GM12801 (cell line): ENCODE data around the gene CPT1B.

Experiments used
- CTCF ChIP-seq: IDR thresholded peaks from one replicate; pipeline ENCODE4 v1.5.1; 2011; ENCODE audit warnings: control low read depth; ENCODE audit not compliant: insufficient read length; ENCODE audit errors: extremely low read depth

Gene CPT1B

GRCh38 chr22:50547263-50547985, 30.8 kb downstream of the CPT1B start:
- no peak for TF ChIP-seq CTCF

DNA sequence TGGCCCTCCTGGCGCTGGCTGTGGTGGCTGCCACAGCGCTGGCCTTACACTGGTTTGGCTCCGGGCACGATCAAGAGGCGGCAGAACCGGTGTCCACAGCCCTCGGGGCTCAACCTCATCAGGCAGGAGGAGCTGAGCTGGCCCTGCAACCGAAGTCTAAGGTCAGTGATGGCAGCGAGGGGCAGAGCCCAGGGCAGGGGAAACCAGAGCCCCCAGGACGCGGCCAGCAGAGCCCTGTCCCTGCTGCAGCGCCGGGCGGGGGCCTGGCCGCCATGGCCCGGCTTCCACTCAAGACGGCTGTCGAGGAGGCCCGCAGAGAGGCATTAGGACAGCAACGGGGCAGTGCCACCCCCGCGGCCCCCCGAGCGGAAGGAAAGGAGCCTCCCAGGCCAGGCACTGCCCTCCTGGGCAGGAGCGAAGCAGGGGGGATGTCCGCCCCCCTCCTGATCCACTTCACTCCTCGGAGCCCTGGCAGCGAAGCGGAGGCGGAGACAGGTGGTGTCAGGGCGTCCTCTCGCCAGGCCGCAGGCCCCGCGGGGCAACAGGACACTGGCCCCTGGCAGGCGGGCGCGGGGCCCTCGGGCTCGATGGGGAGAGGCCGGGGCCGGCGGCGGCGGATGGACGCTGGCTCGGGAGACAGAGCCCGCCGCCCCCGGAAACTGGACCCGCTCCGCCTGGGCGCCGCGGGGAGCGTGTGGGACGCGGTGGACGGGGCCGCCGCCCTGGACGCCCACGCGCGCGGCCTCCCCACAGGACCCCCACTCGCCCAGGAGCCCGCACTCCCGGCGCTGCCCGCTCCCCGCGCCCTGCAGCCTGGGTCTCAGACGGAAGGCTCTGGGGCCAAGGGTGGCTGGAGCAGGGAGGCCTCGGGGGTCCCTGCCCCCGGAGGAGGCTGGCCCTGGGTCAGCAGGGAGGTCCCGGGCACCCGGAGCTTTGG, 31.6 kb downstream of the CPT1B start:
- no peak for TF ChIP-seq CTCF

DNA sequence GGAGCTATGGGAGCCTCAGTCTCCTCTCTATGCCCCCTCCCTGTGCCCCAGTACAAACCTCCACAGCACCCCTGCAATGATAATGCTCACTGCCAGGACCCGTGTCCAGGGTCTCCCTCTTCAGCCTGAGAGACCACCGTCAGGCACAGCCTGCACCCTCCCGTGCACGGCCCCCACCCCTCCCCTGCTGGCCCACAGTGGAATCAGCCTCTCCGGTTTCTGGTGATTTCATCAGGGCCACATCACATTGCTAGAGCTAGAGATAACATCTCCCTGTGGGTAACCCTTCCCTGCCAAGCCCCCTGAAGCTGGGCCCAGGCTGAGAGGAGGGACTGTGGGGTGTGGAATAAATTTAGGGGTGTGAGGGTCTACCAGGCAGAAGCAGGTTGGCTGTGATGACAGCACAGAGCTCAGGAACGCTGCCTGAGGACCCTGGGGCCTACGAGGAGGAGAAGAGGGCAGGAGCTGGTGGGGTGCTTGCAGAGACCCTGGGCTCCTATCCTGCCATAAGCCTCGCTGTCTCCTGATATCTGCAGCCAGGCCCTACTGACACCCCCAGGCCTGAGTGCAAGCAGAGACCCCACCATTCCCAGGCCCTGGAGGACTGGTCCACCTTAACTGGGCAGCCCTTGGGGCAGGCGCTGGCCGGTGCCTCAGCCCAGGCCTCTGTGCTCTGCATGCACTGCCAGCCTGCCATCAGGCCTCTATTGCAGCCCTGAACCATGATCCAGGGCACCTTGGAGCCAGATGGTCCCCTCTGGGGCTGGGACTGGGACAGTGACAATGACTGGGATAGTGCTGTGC, 32.5 kb downstream of the CPT1B start, which contains the start of gene KLHDC7B:
TSS of gene KLHDC7B (plus strand) at position 378 of the 804 bp plus-strand sequence. CDS start at position 723, 345 bp downstream.
- no peak for TF ChIP-seq CTCF

- TF ChIP-seq CTCF: no peak
These were observed 33.4 kb downstream of the CPT1B start for GRCh38 chr22:50544746-50545253.

- TF ChIP-seq CTCF: no peak
These were observed 34.0 kb downstream of the CPT1B start for GRCh38 chr22:50544078-50544745.

- TF ChIP-seq CTCF: no peak
These were observed 35.8 kb downstream of the CPT1B start for GRCh38 chr22:50542416-50542927.
